Panc1 (cell line): ENCODE measurements around the gene ZBTB46. TPM values are rescaled to one million over a fixed set of nuclear protein-coding genes. Genes with fewer than 3 reads are reported as not detected.

Source experiments
- ATAC-seq: fragments of 200-7000 bp; cut with Tn5 transposase; 2 replicates; pipeline ENCODE4 v1.9.1; 2020; ENCODE audit warnings: mild to moderate bottlenecking, moderate library complexity
- BruUV-seq: library from RNA; stranded (reverse); fragments of 400-500 nt; replicated peaks from 2 replicates; lab custom pipeline; 2021; lab: Mats Ljungman, UMichigan
- CTCF ChIA-PET: fragments of 300-600 bp; sonication (Branson Sonifier 250); formaldehyde crosslinking; loops from one replicate; lab custom pipeline; 2022; ENCODE audit warnings: antibody characterized with exemption; lab: Charles Lee
- POLR2A ChIA-PET: fragments of 300-600 bp; sonication (Branson Sonifier 250); formaldehyde crosslinking; loops from one replicate; lab custom pipeline; 2022; ENCODE audit warnings: antibody characterized with exemption; lab: Charles Lee
- DNase-seq: peaks from one replicate; pipeline ENCODE4 v3.0.0-alpha.2; 2010; ENCODE audit warnings: low read depth, low spot score
- H3K27ac ChIP-seq: 2 replicates; pipeline ENCODE4 v1.5.1; 2011; ENCODE audit warnings: mild to moderate bottlenecking, low read length, inconsistent platforms
- H3K27me3 ChIP-seq: fragments of 200-500 bp; sonication (Bioruptor generic); 2 replicates; pipeline ENCODE4 v1.6.0; 2014; ENCODE audit warnings: low read length, inconsistent platforms; ENCODE audit not compliant: control insufficient read depth, insufficient read depth
- H3K36me3 ChIP-seq: fragments of 200-500 bp; sonication (Bioruptor generic); 2 replicates; pipeline ENCODE4 v1.5.1; 2014; ENCODE audit warnings: inconsistent platforms, mild to moderate bottlenecking, low read length, moderate library complexity; ENCODE audit not compliant: control insufficient read depth, insufficient read depth
- H3K4me1 ChIP-seq: 2 replicates; pipeline ENCODE4 v1.5.1; 2011; ENCODE audit warnings: inconsistent platforms, mild to moderate bottlenecking, low read length, moderate library complexity; ENCODE audit not compliant: control insufficient read depth, insufficient read depth
- H3K4me3 ChIP-seq, 2 experiments: 2 replicates each; pipeline ENCODE4 v1.5.1; 2011 to 2012; ENCODE audit warnings: low read depth in 2 of 2, low read length in 2 of 2, mild to moderate bottlenecking in 2 of 2, inconsistent platforms in 1 of 2, moderate library complexity in 1 of 2
- H3K9me3 ChIP-seq: fragments of 200-500 bp; sonication (Bioruptor generic); 2 replicates; pipeline ENCODE4 v1.5.1; 2014; ENCODE audit warnings: low read depth, mild to moderate bottlenecking, inconsistent platforms, low read length, moderate library complexity; ENCODE audit not compliant: control insufficient read depth, insufficient read depth
- POLR2AphosphoS5 ChIP-seq: IDR thresholded peaks from 2 replicates; pipeline ENCODE4 v1.6.1; 2012; ENCODE audit warnings: mild to moderate bottlenecking, low read depth, low read length, moderate library complexity
- SIN3A ChIP-seq: IDR thresholded peaks from 2 replicates; pipeline ENCODE4 v1.6.1; 2012; ENCODE audit warnings: low read depth, mild to moderate bottlenecking, low read length, moderate library complexity, borderline replicate concordance; ENCODE audit not compliant: insufficient read depth
- TCF7L2 ChIP-seq: IDR thresholded peaks from 2 replicates; pipeline ENCODE4 v1.6.1; 2011; ENCODE audit warnings: mild to moderate bottlenecking, low read depth, low read length, inconsistent platforms
- in situ Hi-C: cut with HindIII; loops from 2 replicates; pipeline ENCODE4 v1.10.0; 2016; ENCODE audit warnings: low sequenced_read_pairs, low pct_unique_long_range_greater_than_20kb
- intact Hi-C: fragments of 100-400 bp; cut with micrococcal nuclease; formaldehyde crosslinking; loops from one replicate; pipeline ENCODE4 v1.10.0; 2022; ENCODE audit not compliant: unreplicated experiment
- total RNA-seq: library from RNA; stranded (reverse); gene quantifications from one replicate; pipeline ENCODE4 v1.2.1, GENCODE V29; 2021; ENCODE audit not compliant: unreplicated experiment
- TF ChIP-seq, protein P1 (sequence below), 2 experiments: IDR thresholded peaks; 2 replicates each; pipeline ENCODE4 v1.6.1; 2011 to 2012; ENCODE audit warnings: low read depth in 2 of 2, control low read depth in 1 of 2, low read length in 1 of 2, mild to moderate bottlenecking in 1 of 2, moderate library complexity in 1 of 2; ENCODE audit not compliant: insufficient read depth in 1 of 2
- TF ChIP-seq, protein P2 (sequence below): fragments of 450-650 bp; IDR thresholded peaks from 2 replicates; pipeline ENCODE4 v1.5.1; 2017; ENCODE audit warnings: mild to moderate bottlenecking

Gene ZBTB46
- total RNA-seq, 1 experiment from 2014 or later: 15.2 TPM

DNA sequence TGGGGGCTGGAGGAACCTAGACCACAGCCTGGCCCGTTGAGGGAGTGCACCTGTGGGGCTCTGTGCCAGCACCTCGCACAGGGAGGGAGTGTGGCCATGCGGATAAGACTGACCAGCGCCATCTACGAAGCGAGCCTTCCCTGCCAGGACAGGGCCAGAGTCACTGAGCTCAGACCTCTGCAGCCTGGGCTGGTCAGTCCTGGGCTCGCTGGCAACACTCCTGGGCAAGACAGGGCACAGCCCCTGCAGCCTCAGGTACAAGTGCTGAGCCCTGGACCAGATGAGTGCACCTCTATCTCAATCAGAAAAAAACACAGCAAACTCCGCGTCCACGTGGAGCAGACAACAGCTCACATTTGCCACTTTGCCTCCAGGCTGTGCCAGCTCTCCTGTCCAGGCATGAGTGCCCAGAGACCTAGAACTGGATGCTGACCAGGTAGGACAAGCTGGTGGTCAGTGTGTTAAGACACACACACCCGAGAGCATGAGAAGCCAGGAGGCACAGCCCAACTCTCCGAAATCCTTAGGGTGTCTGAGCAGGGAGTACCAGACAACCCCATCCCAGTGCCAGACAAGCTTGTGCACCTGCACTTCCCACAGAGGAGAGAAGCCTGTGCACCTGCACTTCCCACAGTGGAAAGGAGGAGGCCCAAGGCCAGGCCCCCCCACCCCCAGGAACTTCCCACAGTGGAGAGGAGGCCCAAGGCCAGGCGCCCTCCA, 128.2 kb downstream of the ZBTB46 start:
- peaks cover 63% of the 10 kb centered on the region for H3K4me1 ChIP-seq
- peaks cover 9% of the 10 kb centered on the region; the same call in 1 of the 2 replicates for H3K36me3 ChIP-seq
- BruUV-seq: no TSS peak
- ChIA-PET POLR2A (interaction anchor here (0.6 kb wide), 1 partner anchor 129 kb away, joined by 3 read pairs; the partner anchor contains the start of gene HELZ2), CTCF (interaction anchor here (0.6 kb wide), 1 partner anchor 206 kb away, joined by 3 read pairs; no protein-coding TSS in a partner anchor)
- TF ChIP-seq, protein P1, sequence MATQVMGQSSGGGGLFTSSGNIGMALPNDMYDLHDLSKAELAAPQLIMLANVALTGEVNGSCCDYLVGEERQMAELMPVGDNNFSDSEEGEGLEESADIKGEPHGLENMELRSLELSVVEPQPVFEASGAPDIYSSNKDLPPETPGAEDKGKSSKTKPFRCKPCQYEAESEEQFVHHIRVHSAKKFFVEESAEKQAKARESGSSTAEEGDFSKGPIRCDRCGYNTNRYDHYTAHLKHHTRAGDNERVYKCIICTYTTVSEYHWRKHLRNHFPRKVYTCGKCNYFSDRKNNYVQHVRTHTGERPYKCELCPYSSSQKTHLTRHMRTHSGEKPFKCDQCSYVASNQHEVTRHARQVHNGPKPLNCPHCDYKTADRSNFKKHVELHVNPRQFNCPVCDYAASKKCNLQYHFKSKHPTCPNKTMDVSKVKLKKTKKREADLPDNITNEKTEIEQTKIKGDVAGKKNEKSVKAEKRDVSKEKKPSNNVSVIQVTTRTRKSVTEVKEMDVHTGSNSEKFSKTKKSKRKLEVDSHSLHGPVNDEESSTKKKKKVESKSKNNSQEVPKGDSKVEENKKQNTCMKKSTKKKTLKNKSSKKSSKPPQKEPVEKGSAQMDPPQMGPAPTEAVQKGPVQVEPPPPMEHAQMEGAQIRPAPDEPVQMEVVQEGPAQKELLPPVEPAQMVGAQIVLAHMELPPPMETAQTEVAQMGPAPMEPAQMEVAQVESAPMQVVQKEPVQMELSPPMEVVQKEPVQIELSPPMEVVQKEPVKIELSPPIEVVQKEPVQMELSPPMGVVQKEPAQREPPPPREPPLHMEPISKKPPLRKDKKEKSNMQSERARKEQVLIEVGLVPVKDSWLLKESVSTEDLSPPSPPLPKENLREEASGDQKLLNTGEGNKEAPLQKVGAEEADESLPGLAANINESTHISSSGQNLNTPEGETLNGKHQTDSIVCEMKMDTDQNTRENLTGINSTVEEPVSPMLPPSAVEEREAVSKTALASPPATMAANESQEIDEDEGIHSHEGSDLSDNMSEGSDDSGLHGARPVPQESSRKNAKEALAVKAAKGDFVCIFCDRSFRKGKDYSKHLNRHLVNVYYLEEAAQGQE (IDR thresholded peaks at IDR 0.05; ENCODE audit: insufficient read depth in 1 of 2, low read depth in 2 of 2, low read length in 1 of 2): no peak
- TF ChIP-seq TCF7L2 (no peak), POLR2AphosphoS5 (peak; percentile 41; the same call in 1 of the 2 replicates), SIN3A (no peak)
- TF ChIP-seq, protein P2, sequence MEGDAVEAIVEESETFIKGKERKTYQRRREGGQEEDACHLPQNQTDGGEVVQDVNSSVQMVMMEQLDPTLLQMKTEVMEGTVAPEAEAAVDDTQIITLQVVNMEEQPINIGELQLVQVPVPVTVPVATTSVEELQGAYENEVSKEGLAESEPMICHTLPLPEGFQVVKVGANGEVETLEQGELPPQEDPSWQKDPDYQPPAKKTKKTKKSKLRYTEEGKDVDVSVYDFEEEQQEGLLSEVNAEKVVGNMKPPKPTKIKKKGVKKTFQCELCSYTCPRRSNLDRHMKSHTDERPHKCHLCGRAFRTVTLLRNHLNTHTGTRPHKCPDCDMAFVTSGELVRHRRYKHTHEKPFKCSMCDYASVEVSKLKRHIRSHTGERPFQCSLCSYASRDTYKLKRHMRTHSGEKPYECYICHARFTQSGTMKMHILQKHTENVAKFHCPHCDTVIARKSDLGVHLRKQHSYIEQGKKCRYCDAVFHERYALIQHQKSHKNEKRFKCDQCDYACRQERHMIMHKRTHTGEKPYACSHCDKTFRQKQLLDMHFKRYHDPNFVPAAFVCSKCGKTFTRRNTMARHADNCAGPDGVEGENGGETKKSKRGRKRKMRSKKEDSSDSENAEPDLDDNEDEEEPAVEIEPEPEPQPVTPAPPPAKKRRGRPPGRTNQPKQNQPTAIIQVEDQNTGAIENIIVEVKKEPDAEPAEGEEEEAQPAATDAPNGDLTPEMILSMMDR: no peak
- no peak overlapping the region for H3K4me3 ChIP-seq
- in situ Hi-C loops: no loop called here
- DNase-seq: no peak
- no peaks in the 10 kb centered on the region for H3K27me3 ChIP-seq
- H3K27ac ChIP-seq: peak overlapping the region; percentile 41
- intact Hi-C loops: no loop called here
- H3K9me3 ChIP-seq: no peaks in the 10 kb centered on the region
- no peak for ATAC-seq

DNA sequence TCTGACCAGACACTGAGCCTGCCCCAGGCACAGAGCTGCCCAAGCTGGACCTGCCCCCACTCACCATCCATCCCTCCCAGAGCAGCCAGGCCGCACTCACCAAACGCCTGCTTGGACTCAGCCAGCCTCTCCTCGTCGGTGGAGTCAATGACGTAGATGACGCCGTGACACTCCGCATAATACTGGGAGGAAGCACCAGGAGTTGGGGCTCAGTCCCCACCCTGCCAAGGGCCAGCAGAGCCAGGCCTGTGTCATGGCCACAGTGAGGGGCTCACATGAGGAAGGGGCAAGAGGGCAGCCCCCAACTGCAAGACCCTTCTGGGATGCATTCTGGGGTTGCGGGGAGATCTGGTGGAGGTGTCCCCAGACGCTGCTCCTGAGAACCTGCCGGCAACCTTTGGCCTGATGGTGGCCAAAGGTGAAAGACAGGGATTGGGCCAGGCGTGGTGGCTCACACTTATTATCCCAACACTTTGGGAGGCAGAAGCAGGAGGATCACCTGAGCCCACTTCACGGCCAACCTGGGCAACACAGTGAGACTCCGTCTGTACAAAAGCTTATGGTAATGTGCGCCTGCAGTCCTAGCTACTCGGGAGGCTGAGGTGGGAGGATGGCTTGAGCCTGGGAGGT, 128.9 kb downstream of the ZBTB46 start:
- no peak for DNase-seq
- in situ Hi-C loops: no loop called here
- peaks cover 9% of the 10 kb centered on the region; the same call in 1 of the 2 replicates for H3K36me3 ChIP-seq
- TF ChIP-seq, protein P2: no peak
- TF ChIP-seq TCF7L2: no peak
- no TSS peak for BruUV-seq
- no peaks in the 10 kb centered on the region for H3K9me3 ChIP-seq
- peaks cover 71% of the 10 kb centered on the region for H3K4me1 ChIP-seq
- H3K27me3 ChIP-seq: no peaks in the 10 kb centered on the region
- no peak overlapping the region for H3K4me3 ChIP-seq
- H3K27ac ChIP-seq: peak overlapping the region; percentile 50; the same call in 1 of the 2 replicates
- ATAC-seq: peak; percentile 3; the same call in 1 of the 2 replicates
- POLR2A ChIA-PET: interaction anchor here (0.6 kb wide), 1 partner anchor 128 kb away, joined by 3 read pairs; the partner anchor contains the start of gene HELZ2
- CTCF ChIA-PET: no interaction called here
- intact Hi-C loops: no loop called here
